Activated naive CD4-positive, alpha-beta T cell treated with anti-CD3 and anti-CD28 coated beads, Interleukin-2, amount 50 U/mL, for 72 hours (primary cell): Measurements from ENCODE around the gene CACNA1D. TPM values are rescaled to one million over a fixed set of nuclear protein-coding genes. Genes with fewer than 3 reads are reported as not detected.

Source experiments
- ATAC-seq, 2 donors: fragments of 150-1000 bp; cut with Tn5 transposase; 2 replicates each; pipeline ENCODE4 v1.10.0; 2021; ENCODE audit warnings: mild to moderate bottlenecking in 2 of 2, moderate library complexity in 2 of 2
- DNase-seq, 2 donors: peaks; one replicate each; pipeline ENCODE4 v3.0.0; 2021 to 2022; ENCODE audit warnings: low spot score in 2 of 2
- H3K27ac Mint-ChIP-seq, 2 donors: one replicate each; pipeline ENCODE4 v1.8.0; 2022; ENCODE audit warnings: mild to moderate bottlenecking in 2 of 2, mixed read lengths in 2 of 2
- H3K36me3 Mint-ChIP-seq, 2 donors: one replicate each; pipeline ENCODE4 v1.8.0; 2022; ENCODE audit warnings: mixed read lengths in 2 of 2
- H3K9me3 Mint-ChIP-seq, 2 donors: one replicate each; pipeline ENCODE4 v1.8.0; 2022; ENCODE audit warnings: mixed read lengths in 2 of 2
- total RNA-seq, 2 donors: library from RNA; stranded (reverse); gene quantifications; one replicate each; pipeline ENCODE4 v1.2.3, GENCODE V29; 2022

Gene CACNA1D
- total RNA-seq, 2 donors from 2014 or later = 0.10 TPM; not detected in 1

DNA sequence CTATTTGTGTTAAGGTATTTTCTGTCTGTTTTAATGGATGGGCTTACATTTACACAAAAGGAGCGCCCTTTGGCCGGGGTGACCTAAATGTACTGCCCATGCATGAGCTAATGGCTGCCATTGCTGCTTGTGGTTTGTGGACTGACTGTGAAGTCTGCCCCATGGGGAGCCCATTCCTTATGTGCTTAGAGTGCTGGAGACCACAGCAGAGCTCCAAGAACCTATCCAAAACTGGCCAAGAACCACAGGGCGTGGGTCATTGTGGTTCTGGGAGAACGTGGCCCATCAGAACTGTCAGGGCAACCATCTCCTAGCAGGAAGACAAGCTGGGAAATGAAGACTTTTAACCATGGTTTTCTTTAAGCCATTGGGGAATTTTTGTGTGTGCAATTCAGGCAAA is 246.5 kb downstream of the CACNA1D start:
- Mint-ChIP-seq H3K36me3 (no peaks in the 10 kb centered on the region), H3K9me3 (no peaks in the 10 kb centered on the region), H3K27ac (no peak overlapping the region)
- DNase-seq = no peak
- ATAC-seq = no peak

DNA sequence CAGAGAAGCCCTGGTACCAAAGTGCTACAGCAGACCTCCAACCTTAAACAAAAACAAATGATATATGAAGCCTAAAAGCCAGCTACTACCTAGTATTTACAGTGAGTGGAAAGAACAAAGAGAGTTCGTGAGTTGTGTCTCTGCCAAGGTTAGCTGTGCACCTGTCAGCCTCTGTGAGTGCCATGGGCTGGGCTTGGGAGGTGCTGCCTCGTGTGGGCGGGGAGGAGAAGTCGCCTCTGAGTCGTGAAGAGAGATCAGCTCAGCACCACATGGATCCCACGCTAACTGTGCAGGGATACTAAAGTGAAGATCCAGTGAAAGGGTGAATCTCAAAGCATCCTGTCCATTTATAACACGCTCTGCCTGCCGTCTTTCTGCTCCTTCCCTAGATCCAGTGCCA is 249.9 kb downstream of the CACNA1D start:
- no peaks in the 10 kb centered on the region for H3K9me3 Mint-ChIP-seq
- no peak overlapping the region for H3K27ac Mint-ChIP-seq
- no peak for DNase-seq
- no peak for ATAC-seq
- no peaks in the 10 kb centered on the region for H3K36me3 Mint-ChIP-seq

DNA sequence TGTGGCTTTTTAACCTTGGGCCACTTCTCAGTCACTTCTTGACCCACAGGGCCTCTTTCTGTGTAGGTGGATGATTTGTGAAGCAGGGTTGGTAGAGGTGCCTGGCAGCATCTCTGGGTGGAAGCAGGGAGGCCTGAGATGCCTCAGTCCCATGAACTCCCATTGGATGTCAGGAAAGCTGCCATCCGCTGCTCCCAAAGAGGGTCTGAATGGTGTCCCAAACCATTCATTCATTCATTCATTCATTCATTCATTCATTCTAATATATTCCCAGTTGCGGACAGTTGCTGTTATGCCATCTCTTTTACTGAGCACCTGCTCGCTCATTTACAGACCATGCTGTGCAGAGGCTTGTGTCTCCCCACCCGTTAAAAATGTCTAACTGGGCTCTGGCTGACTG is 253.1 kb downstream of the CACNA1D start:
- H3K9me3 Mint-ChIP-seq = no peaks in the 10 kb centered on the region
- ATAC-seq (no peak), DNase-seq (no peak)
- no peak overlapping the region for H3K27ac Mint-ChIP-seq
- no peaks in the 10 kb centered on the region for H3K36me3 Mint-ChIP-seq

DNA sequence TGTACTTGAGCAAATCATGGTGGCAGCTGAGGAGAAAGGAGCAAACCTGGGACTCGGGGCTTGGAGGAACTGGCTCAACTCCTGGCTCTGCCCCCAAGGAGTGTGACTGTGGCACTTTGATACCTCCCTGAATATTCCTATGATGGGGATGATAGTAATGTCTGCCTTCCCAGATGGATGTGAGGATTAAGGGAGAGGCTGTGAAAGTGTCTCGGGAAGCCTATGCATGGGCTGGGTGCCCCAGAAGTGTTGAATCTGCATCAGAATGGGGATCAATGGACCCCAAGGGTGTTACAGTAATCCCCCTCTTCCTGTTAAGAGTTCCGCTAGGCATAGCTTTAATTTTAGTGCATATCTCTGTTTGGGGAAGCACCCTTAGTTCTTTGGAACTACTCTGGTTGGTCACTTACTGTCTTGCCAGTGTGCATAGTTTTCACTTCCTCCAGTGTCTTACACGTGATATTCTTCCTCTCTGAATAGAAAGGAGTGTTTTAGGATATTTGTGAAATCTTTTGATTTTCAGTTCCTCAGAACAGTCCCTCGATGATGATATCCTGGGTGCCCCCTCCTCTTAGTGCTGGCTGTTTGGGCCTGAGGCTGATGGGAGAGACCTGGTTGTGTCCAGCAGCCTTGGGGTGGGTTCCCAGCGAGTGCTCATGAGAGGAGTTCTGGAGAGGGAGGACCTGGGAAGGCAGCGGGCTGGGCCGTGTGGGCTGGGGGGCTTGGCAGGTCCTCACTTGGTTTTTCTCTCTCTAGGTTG is 254.3 kb downstream of the CACNA1D start:
- Mint-ChIP-seq H3K9me3 (no peaks in the 10 kb centered on the region), H3K27ac (no peak overlapping the region), H3K36me3 (no peaks in the 10 kb centered on the region)
- DNase-seq (no peak), ATAC-seq (no peak)

DNA sequence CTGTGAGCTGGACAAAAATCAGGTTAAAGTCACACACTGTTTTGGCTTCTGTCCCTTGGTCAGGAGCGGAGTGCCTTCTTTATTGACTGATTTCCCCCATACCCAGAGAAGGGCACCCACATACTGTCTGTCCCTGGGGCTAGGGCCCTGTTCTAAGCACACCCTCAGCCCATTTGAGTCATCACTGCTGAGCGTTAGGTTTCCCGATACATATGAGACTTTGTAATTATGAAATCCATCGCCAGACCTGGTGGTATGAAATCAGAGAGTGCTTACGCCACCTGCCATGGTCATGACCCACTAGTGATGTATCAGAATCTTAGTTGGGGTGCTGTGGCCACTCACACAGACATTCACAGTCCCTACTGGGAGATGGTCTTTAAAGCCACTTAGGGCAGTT is 255.0 kb downstream of the CACNA1D start:
- Mint-ChIP-seq H3K36me3 (no peaks in the 10 kb centered on the region), H3K9me3 (no peaks in the 10 kb centered on the region), H3K27ac (no peak overlapping the region)
- no peak for DNase-seq
- ATAC-seq = no peak

DNA sequence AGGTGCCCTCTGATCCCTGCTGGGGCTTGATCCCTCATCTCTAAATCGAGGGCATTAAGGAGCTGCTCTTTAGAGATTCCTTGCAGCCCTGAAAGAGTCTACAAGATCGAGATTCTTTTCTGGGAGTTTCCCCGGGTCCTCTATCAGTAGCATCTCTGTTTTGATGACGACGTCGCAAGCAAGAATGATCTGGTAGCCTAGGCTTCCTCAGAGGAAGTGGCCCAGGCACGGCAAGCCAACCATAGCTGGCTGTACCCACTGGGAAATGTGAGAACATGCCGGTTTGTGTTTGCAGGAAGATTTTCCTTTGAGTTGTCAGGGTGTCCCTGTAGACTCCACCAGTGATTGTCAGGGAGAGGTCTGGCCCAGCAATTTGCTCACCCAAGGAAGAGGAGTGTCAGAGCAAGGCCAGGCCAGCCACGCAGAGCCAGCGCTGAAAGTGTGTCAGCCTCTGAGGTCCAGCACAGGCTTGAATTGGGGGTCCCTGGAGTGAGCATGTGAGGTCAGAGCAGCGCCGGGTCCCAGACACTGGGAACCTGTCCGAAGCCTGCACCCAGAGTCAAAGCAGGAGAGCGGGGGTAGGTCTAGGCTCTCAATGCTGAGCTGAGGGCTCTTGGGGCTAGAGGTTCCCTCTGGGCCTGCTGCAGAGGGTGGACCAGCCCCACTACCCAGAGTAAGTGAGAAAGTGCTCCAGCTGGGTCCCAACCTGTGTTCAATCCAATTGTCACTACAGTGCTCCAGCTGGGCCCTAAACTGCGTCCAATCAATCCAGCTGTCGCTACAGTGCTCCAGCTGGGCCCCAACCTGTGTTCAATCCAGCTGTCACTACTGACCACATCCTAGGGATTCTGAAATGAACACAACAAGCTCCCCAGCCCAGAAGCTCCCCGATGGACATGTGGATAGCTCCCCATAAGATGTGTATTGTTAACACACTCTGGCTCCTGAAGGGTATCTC is 256.1 kb downstream of the CACNA1D start:
- no peaks in the 10 kb centered on the region for H3K9me3 Mint-ChIP-seq
- H3K36me3 Mint-ChIP-seq = no peaks in the 10 kb centered on the region
- DNase-seq (no peak), ATAC-seq (no peak)
- H3K27ac Mint-ChIP-seq = peak overlapping the region in 1 of 2 donors; percentile 17

DNA sequence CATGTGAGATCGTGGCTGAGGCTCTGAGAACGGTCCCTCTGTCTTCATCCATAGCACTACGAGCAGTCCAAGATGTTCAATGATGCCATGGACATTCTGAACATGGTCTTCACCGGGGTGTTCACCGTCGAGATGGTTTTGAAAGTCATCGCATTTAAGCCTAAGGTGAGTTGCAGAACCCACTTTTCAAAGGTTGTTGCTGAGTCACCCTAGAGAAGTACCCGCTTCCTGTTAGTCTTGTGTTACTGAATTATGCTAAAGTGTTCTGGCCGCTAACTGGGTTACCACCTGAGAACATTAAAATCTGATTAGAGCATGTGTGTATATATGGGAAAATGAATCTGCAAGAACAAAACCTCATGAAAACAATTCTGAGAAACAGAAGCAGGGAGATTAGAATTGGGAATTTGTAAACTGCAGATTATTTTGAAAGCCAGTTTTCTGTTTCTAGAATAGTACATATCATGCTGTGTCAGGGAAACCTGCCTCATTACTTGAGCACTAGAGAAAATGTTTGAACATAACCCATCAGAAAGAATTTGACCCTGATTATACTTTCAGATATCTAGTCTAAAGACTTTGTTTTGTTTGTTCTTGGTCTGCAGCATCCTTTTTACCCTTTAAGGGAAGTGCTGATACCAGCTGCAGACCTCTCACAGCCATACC is 259.2 kb downstream of the CACNA1D start:
- H3K27ac Mint-ChIP-seq = no peak overlapping the region
- H3K9me3 Mint-ChIP-seq = no peaks in the 10 kb centered on the region
- DNase-seq (no peak), ATAC-seq (peak; percentile 53 to 80)
- H3K36me3 Mint-ChIP-seq = no peaks in the 10 kb centered on the region

DNA sequence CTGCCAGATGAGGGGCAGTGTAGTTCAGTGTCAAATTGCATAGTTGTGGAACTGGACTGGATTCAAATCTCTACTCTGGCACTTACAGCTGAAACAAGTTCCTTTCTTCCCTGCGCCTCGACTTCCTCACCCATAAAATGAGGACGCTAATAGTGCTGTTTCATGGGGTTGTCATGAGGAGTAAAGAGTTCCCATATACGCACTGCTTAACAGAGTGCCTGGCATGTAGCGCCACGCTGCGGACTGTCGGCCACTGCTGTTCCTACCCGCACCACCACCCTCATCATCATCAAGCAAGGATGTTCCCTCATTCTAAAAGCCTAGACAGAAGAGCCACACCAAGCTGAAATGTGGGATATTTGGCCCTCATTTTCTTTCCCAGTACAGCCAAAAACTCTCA is 259.9 kb downstream of the CACNA1D start:
- ATAC-seq = no peak
- Mint-ChIP-seq H3K36me3 (no peaks in the 10 kb centered on the region), H3K27ac (no peak overlapping the region), H3K9me3 (no peaks in the 10 kb centered on the region)
- no peak for DNase-seq

DNA sequence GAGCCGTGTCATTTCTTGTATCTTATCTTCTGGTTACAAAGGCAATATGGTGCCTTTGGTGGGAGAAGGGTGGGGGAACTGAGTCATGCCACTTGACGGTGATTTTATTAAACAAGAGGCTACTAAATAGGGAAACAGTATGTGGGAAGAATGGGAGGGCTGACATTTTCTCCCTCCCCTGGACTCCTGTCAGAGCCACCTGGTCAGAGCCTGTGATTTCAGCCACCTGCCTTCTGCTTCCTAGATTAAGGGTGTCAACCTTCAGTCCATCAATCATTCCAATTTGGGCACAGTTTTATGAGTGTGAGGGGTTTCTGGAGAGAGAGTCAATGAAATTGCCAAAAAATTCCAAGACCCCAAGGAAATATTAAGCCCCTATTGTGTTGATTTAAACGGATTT is 264.4 kb downstream of the CACNA1D start:
- no peak for ATAC-seq
- H3K36me3 Mint-ChIP-seq = no peaks in the 10 kb centered on the region
- H3K9me3 Mint-ChIP-seq = no peaks in the 10 kb centered on the region
- no peak for DNase-seq
- H3K27ac Mint-ChIP-seq = no peak overlapping the region

DNA sequence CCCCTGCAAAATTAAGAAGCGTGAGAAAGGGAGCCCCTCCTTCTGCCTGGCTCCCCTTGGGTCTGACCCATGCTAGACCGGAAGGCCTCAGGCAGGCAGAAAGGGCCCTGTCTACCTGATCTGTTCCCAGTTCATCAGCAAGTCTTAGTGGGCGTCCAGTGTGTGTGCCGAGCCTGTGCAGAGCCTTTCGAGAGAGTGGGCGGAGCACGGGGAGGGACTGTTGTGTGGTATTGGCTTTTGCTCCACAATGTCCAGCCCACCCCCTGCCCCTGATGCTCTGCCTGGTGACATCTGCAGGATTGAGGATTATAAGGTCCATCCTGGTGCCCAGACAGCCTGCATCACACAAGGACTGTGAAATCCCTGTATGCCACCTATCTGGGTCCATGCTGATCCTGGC is 268.9 kb downstream of the CACNA1D start:
- Mint-ChIP-seq H3K36me3 (no peaks in the 10 kb centered on the region), H3K9me3 (no peaks in the 10 kb centered on the region), H3K27ac (no peak overlapping the region)
- ATAC-seq (no peak), DNase-seq (no peak)

DNA sequence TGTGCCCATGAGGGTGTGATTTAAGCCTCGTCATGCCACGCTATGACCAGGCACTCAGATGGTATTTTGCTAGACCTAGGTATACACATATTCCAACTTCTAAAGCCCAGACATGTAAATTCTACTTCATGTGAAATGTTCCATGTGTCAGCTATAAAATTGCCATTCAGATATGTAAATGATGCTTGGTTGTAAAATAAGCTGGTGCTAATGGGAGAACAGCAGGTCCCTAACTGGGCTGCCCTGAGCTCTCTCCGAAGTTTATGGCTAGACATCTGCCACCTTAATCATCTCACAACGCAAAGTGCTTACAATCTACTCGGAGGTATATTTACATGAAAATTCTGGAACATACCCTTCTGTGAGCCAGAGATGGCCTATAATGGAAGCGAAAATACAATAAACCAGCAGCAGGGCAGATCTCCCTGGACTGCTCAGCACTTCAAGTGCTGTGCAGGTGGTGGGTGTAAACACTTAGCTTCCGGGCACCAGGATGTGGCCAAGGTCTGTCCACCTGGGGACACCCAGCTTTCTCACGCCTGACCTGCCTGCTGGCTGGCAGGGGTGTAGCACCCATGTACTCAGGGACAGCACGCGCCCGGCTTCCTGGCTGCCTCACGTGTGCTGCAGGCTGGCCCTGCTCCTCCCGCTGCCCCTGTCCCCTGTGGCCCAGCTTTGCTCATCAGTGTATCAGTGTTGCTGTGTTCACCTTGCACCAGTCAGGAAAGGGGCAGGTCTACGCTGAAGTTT is 269.8 kb downstream of the CACNA1D start:
- Mint-ChIP-seq H3K9me3 (no peaks in the 10 kb centered on the region), H3K27ac (no peak overlapping the region), H3K36me3 (no peaks in the 10 kb centered on the region)
- no peak for ATAC-seq
- no peak for DNase-seq

DNA sequence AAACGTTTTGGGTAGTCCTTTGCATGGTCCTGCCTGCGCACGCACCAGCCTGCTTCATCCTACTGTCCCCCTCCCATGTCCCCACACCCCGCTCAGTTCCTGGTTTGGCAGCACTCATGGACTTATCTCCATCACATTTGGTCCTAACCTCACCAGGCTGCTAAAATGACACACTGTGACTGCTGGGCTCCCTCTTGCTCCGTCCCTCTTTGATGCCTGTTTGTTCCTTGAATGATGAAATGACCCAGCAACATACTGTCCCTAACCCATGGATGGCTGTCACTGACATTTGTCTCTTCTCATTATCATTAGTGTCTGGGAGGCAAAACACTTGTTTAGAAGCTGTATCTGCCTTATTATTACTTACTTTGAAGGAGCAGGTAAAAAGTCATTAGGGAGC is 271.3 kb downstream of the CACNA1D start:
- no peak for ATAC-seq
- H3K36me3 Mint-ChIP-seq = no peaks in the 10 kb centered on the region
- H3K27ac Mint-ChIP-seq = no peak overlapping the region
- DNase-seq = no peak
- H3K9me3 Mint-ChIP-seq = no peaks in the 10 kb centered on the region

DNA sequence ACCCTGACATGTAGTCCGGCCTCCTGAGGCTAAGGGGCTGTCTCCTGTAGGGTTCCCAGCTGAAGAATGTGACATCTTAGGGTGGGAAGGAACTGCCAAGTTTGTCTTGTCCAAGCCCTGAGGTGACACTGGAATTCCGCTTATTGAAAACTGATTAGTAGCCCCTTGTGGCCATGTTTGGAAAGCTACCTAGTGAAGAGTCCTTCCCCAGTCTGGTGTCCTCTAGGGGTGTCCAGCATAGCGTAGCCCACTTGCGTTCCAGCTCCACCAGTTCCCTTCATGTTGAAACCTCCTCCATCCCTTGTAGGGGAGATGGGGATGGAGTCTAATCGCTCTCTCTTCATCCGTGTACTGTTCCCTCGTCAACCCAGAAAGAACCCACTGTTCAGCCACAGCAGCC is 272.3 kb downstream of the CACNA1D start:
- no peaks in the 10 kb centered on the region for H3K36me3 Mint-ChIP-seq
- H3K27ac Mint-ChIP-seq = no peak overlapping the region
- ATAC-seq (no peak), DNase-seq (no peak)
- H3K9me3 Mint-ChIP-seq = no peaks in the 10 kb centered on the region

DNA sequence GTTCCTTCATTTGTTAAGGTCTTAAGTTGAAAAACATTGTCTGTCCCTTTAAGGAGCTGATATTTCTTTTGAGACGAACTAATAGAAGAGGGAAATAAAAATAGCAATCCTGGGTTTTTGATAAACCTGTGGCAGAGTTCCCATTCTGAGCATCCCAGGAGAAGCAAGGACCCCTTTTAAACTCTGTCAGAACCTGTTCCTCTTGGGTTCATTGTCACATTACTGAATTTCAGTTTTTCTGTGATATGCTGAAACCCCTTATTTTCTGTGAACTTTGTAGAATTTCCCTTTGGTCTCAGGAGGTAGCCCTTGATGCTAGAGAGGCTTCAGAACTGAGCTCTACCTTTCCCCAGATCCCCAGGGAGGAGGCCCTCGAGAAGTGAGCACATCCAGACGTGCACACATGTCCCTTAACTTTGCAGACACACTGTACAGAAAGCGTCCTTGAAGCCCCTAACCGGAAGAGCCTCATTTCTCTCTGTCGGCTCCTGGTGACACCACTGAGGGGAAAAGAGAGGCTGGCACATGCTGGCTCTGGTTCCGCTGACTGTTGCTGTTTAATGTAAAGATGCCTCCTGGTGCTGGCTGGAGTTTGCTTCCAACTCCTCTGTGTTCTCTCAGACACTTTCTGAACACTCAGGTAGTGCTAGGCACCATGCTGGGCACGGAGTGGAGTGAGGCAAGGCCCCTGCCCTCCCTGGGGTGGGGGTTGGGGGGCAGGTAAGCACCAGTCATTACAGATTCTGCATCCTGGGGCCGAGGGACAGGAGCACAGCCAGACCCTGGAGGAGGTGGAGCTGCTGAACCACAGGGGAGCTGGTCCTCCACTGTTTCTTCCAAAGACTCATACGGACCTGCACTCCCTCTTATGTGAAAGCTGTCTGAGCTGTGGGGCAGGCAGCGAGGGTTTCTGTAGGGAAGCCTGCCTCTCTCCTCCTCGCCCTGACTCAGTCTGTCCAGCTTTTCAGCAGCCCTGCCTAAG is 274.4 kb downstream of the CACNA1D start:
- no peak for DNase-seq
- ATAC-seq = no peak
- Mint-ChIP-seq H3K27ac (no peak overlapping the region), H3K36me3 (no peaks in the 10 kb centered on the region), H3K9me3 (no peaks in the 10 kb centered on the region)

DNA sequence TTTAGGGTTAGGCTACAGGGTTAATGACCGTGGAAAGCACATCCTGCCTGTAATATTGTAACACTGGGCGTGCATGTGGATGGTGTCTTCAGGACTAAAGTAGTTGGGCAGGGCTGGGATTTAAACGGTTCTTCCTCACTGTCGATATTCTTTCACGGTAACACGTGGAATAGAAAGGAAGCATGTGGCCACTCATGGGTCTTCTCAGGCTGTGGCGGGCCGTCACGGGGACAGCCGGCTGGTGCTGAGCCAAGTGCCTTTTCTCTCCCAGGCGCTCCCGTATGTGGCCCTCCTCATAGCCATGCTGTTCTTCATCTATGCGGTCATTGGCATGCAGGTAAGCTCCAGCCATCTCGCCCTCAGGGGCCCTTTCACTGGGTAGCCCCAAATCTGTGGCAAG is 278.2 kb downstream of the CACNA1D start:
- Mint-ChIP-seq H3K36me3 (no peaks in the 10 kb centered on the region), H3K27ac (no peak overlapping the region)
- no peak for ATAC-seq

DNA sequence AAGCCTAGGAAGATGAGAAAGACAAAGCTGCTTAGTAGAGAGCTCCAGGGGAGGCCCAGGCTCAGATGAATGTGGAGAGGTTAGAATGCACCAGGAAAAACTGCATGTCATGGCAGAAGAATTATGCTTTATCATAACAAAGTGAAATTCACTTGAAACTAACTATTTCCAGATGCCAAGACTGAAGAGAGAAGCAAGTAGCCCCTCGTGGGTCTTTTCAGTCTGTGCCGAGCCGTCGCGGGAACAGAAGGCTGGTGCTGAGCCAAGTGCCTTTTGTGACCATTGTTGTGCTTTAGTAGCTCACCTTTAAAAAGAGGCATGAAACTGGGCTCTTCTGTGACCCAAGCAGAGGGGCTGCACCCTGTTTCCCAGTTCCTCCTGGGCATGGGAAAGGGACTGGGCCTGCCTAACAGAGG is 278.6 kb downstream of the CACNA1D start:
- Mint-ChIP-seq H3K27ac (no peak overlapping the region), H3K36me3 (no peaks in the 10 kb centered on the region), H3K9me3 (no peaks in the 10 kb centered on the region)
- ATAC-seq (no peak), DNase-seq (no peak)

More for the DNA sequence above, 278.2 kb downstream of the CACNA1D start:
- H3K9me3 Mint-ChIP-seq = no peaks in the 10 kb centered on the region
- no peak for DNase-seq
